Measurements from ENCODE around the gene CCDC47.

Gene CCDC47

DNA sequence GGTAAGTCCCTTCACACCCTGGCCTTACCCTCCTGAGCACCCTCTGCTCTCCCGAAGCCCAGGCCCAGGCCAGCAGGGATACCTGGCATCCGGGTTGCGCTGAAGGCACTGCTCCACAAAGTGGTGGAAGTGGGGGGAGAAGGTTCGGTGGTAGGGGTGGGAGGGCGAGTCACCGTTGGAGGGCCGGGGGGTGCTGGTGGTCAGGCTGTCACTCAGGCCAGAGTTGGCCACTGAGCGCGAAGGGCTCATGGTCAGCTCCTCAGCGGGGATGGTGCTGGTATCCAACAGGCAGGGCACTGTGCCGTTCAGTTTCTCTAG is 69.2 kb downstream of the CCDC47 start:
- Histone ChIP-seq H3K4me3 (ENCODE audit: low read depth in 1 of 2, low read length in 2 of 2) (no peak overlapping the region), H3K9me3 (ENCODE audit: insufficient read depth, low read length, severe bottlenecking) (no peaks in the 10 kb centered on the region), H3K4me2 (ENCODE audit: insufficient read depth, low read length) (no peak overlapping the region), H3K9ac (ENCODE audit: low read depth, low read length) (no peak overlapping the region), H3K79me2 (ENCODE audit: insufficient read depth, low read length) (no peaks in the 10 kb centered on the region), H3K27me3 (ENCODE audit: insufficient read depth, low read length, poor library complexity) (no peaks in the 10 kb centered on the region), H2AFZ (ENCODE audit: low read depth, low read length) (no peak overlapping the region), H3K36me3 (ENCODE audit: insufficient read depth, low read length) (peaks cover 48% of the 10 kb centered on the region), H3K27ac (ENCODE audit: low read length) (no peak overlapping the region), H4K20me1 (ENCODE audit: insufficient read depth, low read length) (peaks cover 14% of the 10 kb centered on the region), H3K4me1 (ENCODE audit: insufficient read depth, low read length) (peaks cover 17% of the 10 kb centered on the region)
- TF ChIP-seq EZH2 (IDR thresholded peaks at IDR 0.05; ENCODE audit: borderline replicate concordance, low read depth, low read length, severe bottlenecking): no peak
- TF ChIP-seq, protein P1, sequence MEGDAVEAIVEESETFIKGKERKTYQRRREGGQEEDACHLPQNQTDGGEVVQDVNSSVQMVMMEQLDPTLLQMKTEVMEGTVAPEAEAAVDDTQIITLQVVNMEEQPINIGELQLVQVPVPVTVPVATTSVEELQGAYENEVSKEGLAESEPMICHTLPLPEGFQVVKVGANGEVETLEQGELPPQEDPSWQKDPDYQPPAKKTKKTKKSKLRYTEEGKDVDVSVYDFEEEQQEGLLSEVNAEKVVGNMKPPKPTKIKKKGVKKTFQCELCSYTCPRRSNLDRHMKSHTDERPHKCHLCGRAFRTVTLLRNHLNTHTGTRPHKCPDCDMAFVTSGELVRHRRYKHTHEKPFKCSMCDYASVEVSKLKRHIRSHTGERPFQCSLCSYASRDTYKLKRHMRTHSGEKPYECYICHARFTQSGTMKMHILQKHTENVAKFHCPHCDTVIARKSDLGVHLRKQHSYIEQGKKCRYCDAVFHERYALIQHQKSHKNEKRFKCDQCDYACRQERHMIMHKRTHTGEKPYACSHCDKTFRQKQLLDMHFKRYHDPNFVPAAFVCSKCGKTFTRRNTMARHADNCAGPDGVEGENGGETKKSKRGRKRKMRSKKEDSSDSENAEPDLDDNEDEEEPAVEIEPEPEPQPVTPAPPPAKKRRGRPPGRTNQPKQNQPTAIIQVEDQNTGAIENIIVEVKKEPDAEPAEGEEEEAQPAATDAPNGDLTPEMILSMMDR (IDR thresholded peaks at IDR 0.05; ENCODE audit: borderline replicate concordance, extremely low read depth, low read length, poor library complexity, severe bottlenecking): no peak
- ATAC-seq (ENCODE audit: insufficient read depth, low read depth) (no peak), DNase-seq (no peak)

- DNase-seq: no peak
- no peak for ATAC-seq (ENCODE audit: insufficient read depth, low read depth)
- Histone ChIP-seq H2AFZ (ENCODE audit: low read depth, low read length) (no peak overlapping the region), H3K36me3 (ENCODE audit: insufficient read depth, low read length) (peaks cover 46% of the 10 kb centered on the region), H3K79me2 (ENCODE audit: insufficient read depth, low read length) (peaks cover 4% of the 10 kb centered on the region), H4K20me1 (ENCODE audit: insufficient read depth, low read length) (peaks cover 19% of the 10 kb centered on the region), H3K9ac (ENCODE audit: low read depth, low read length) (no peak overlapping the region), H3K9me3 (ENCODE audit: insufficient read depth, low read length, severe bottlenecking) (no peaks in the 10 kb centered on the region), H3K27ac (ENCODE audit: low read length) (no peak overlapping the region), H3K4me3 (ENCODE audit: low read depth in 1 of 2, low read length in 2 of 2) (no peak overlapping the region), H3K27me3 (ENCODE audit: insufficient read depth, low read length, poor library complexity) (no peaks in the 10 kb centered on the region), H3K4me1 (ENCODE audit: insufficient read depth, low read length) (peaks cover 23% of the 10 kb centered on the region), H3K4me2 (ENCODE audit: insufficient read depth, low read length) (no peak overlapping the region)
- TF ChIP-seq, protein P1 (IDR thresholded peaks at IDR 0.05; ENCODE audit: borderline replicate concordance, extremely low read depth, low read length, poor library complexity, severe bottlenecking): no peak
- TF ChIP-seq EZH2 (IDR thresholded peaks at IDR 0.05; ENCODE audit: borderline replicate concordance, low read depth, low read length, severe bottlenecking): no peak
Observed at GRCh38 chr17:63703556-63704258, 69.7 kb downstream of the CCDC47 start.

GRCh38 chr17:63703029-63703428 is 70.4 kb downstream of the CCDC47 start:
- no peaks in the 10 kb centered on the region for H3K27me3 ChIP-seq (ENCODE audit: insufficient read depth, low read length, poor library complexity)
- peaks cover 29% of the 10 kb centered on the region for H3K4me1 ChIP-seq (ENCODE audit: insufficient read depth, low read length)
- peaks cover 25% of the 10 kb centered on the region for H4K20me1 ChIP-seq (ENCODE audit: insufficient read depth, low read length)
- H3K27ac ChIP-seq (ENCODE audit: low read length): no peak overlapping the region
- no peak overlapping the region for H3K4me3 ChIP-seq (ENCODE audit: low read depth in 1 of 2, low read length in 2 of 2)
- ATAC-seq (ENCODE audit: insufficient read depth, low read depth) (no peak), DNase-seq (no peak)
- H3K79me2 ChIP-seq (ENCODE audit: insufficient read depth, low read length): peaks cover 11% of the 10 kb centered on the region
- no peak overlapping the region for H3K9ac ChIP-seq (ENCODE audit: low read depth, low read length)
- TF ChIP-seq, protein P1 (IDR thresholded peaks at IDR 0.05; ENCODE audit: borderline replicate concordance, extremely low read depth, low read length, poor library complexity, severe bottlenecking): no peak
- no peak for TF ChIP-seq EZH2 (IDR thresholded peaks at IDR 0.05; ENCODE audit: borderline replicate concordance, low read depth, low read length, severe bottlenecking)
- H3K36me3 ChIP-seq (ENCODE audit: insufficient read depth, low read length): peaks cover 48% of the 10 kb centered on the region
- H2AFZ ChIP-seq (ENCODE audit: low read depth, low read length): no peak overlapping the region
- H3K4me2 ChIP-seq (ENCODE audit: insufficient read depth, low read length): no peak overlapping the region
- no peaks in the 10 kb centered on the region for H3K9me3 ChIP-seq (ENCODE audit: insufficient read depth, low read length, severe bottlenecking)

All from DND-41 (cell line).